ENCODE data around the gene SEPHS1.

- no peak for TF ChIP-seq EP300 (IDR thresholded peaks at IDR 0.05)
- no peak for TF ChIP-seq CTCF (IDR thresholded peaks at IDR 0.05)
- no peak for TF ChIP-seq POLR2AphosphoS5 (IDR thresholded peaks at IDR 0.05)
- no peak for TF ChIP-seq POLR2A (IDR thresholded peaks at IDR 0.05)
Measured at GRCh38 chr10:13309792-13310191, 38.3 kb downstream of the SEPHS1 start.

Data from sigmoid colon (tissue), 4 donors.